ENCODE results near the gene SGIP1. TPM values are rescaled to one million over a fixed set of nuclear protein-coding genes. Genes with fewer than 3 reads are reported as not detected.

SGIP1 gene
- total and polyA plus RNA-seq, 2 experiments from 2014 or later = 2.4 to 6.1 TPM

DNA sequence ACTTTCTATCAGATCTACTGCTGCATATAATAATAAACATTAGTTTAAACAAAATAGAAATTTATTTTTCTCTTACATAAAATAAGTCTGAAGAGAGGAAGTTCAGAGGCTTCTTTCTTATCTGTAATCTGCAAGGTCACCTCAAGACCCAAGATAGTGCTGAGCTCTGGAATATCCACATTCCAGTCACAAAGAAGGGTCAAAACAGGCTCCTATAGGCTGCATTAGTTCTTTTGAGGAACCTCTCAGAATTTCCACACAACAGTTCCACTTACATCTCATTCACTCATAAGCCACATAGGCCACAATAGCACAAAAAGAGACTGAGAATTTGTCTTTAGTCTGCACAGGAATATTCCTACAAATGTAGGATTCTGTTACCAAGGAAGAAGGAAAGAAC lies 233.7 kb downstream of the SGIP1 start:
- no peak overlapping the region for H3K27ac ChIP-seq (ENCODE audit: low read depth)
- H3K27ac Mint-ChIP-seq = no peak overlapping the region
- H3K27me3 ChIP-seq (ENCODE audit: insufficient read depth) = no peaks in the 10 kb centered on the region
- H3F3A ChIP-seq (replicated peaks; ENCODE audit: low read depth) = no peaks in the 10 kb centered on the region
- peaks cover 3% of the 10 kb centered on the region for H3K27me3 Mint-ChIP-seq (ENCODE audit: insufficient read depth, low read depth, poor library complexity)
- no peak overlapping the region for H3K4me3 ChIP-seq
- no peaks in the 10 kb centered on the region for H3K9me2 ChIP-seq (ENCODE audit: insufficient read depth)
- no peak overlapping the region for H3K4me3 Mint-ChIP-seq
- no peaks in the 10 kb centered on the region for H3K79me2 ChIP-seq (replicated peaks; ENCODE audit: insufficient read depth)
- DNase-seq (ENCODE audit: low spot score) (no peak), ATAC-seq (no peak)
- H3K36me3 ChIP-seq (ENCODE audit: insufficient read depth) = no peaks in the 10 kb centered on the region
- TF ChIP-seq CREB1 (CRISPR knock-in tag; IDR thresholded peaks at IDR 0.05; ENCODE audit: low read depth) (no peak), EZH2phosphoT487 (IDR thresholded peaks at IDR 0.05; ENCODE audit: unreplicated experiment) (no peak), ZNF114 (CRISPR knock-in tag; IDR thresholded peaks at IDR 0.05) (no peak), POLR2AphosphoS5 (IDR thresholded peaks at IDR 0.05; ENCODE audit: low read depth) (no peak), NANOG (IDR thresholded peaks at IDR 0.05; ENCODE audit: borderline replicate concordance) (no peak)
- TF ChIP-seq, protein P1, sequence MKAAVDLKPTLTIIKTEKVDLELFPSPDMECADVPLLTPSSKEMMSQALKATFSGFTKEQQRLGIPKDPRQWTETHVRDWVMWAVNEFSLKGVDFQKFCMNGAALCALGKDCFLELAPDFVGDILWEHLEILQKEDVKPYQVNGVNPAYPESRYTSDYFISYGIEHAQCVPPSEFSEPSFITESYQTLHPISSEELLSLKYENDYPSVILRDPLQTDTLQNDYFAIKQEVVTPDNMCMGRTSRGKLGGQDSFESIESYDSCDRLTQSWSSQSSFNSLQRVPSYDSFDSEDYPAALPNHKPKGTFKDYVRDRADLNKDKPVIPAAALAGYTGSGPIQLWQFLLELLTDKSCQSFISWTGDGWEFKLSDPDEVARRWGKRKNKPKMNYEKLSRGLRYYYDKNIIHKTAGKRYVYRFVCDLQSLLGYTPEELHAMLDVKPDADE (IDR thresholded peaks at IDR 0.05) = no peak
- H2AFZ ChIP-seq = no peak overlapping the region
- H3K4me1 ChIP-seq (ENCODE audit: insufficient read depth) = no peaks in the 10 kb centered on the region
- no peaks in the 10 kb centered on the region for H3K9me3 Mint-ChIP-seq
- H3K4me1 Mint-ChIP-seq = no peaks in the 10 kb centered on the region
- no peaks in the 10 kb centered on the region for H3K36me3 Mint-ChIP-seq (ENCODE audit: low read depth)
- no peaks in the 10 kb centered on the region for H4K20me1 ChIP-seq (replicated peaks; ENCODE audit: insufficient read depth)
- no peak overlapping the region for H3K4me2 ChIP-seq

DNA sequence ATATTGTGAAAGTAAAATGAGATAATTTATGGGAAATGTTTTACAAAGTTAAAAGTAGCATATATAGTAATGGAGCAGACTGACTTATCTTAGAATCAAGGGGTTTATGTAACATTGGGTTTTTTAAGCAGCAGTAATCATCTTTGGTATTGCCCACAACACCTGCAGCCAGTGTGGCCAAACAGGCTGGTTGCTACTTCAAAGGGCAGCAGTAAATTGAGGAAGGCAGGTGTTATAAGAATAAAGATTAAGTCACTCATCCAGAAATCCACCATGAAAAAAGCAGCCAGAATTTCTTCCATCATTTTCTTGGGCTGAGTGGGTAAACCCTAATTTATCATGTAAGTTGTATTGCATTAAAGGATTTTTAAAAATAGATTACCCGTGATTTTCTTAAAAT lies 235.0 kb downstream of the SGIP1 start:
- no peak overlapping the region for H3K4me3 Mint-ChIP-seq
- H3K9me3 Mint-ChIP-seq = no peaks in the 10 kb centered on the region
- peaks cover under 1% of the 10 kb centered on the region for H3K27me3 Mint-ChIP-seq (ENCODE audit: insufficient read depth, low read depth, poor library complexity)
- no peak overlapping the region for H3K4me2 ChIP-seq
- H3K4me1 Mint-ChIP-seq = no peaks in the 10 kb centered on the region
- H3K4me1 ChIP-seq (ENCODE audit: insufficient read depth) = no peaks in the 10 kb centered on the region
- ATAC-seq (no peak), DNase-seq (ENCODE audit: low spot score) (no peak)
- TF ChIP-seq STAT1 (IDR thresholded peaks at IDR 0.05; ENCODE audit: unreplicated experiment) (no peak), EZH2 (IDR thresholded peaks at IDR 0.05; ENCODE audit: low read depth, unreplicated experiment) (no peak), ZNF114 (CRISPR knock-in tag; IDR thresholded peaks at IDR 0.05) (no peak), EZH2phosphoT487 (IDR thresholded peaks at IDR 0.05; ENCODE audit: unreplicated experiment) (no peak), POLR2AphosphoS5 (IDR thresholded peaks at IDR 0.05; ENCODE audit: low read depth) (no peak), ZNF331 (CRISPR knock-in tag; IDR thresholded peaks at IDR 0.05; ENCODE audit: low read depth) (no peak), NANOG (IDR thresholded peaks at IDR 0.05; ENCODE audit: borderline replicate concordance) (no peak)
- TF ChIP-seq, protein P1 (IDR thresholded peaks at IDR 0.05) = no peak
- no peak overlapping the region for H3K27ac Mint-ChIP-seq
- no peaks in the 10 kb centered on the region for H3K36me3 ChIP-seq (ENCODE audit: insufficient read depth)
- H2AFZ ChIP-seq = no peak overlapping the region
- H3K27me3 ChIP-seq (ENCODE audit: insufficient read depth) = no peaks in the 10 kb centered on the region
- no peaks in the 10 kb centered on the region for H3K36me3 Mint-ChIP-seq (ENCODE audit: low read depth)
- no peak overlapping the region for H3K4me3 ChIP-seq
- no peaks in the 10 kb centered on the region for H3F3A ChIP-seq (replicated peaks; ENCODE audit: low read depth)
- no peak overlapping the region for H3K27ac ChIP-seq (ENCODE audit: low read depth)
- no peaks in the 10 kb centered on the region for H3K79me2 ChIP-seq (replicated peaks; ENCODE audit: insufficient read depth)
- H4K20me1 ChIP-seq (replicated peaks; ENCODE audit: insufficient read depth) = no peaks in the 10 kb centered on the region
- no peaks in the 10 kb centered on the region for H3K9me2 ChIP-seq (ENCODE audit: insufficient read depth)

Data from GM23338 (cell line).